ENCODE results near the gene SEC16A. TPM values are rescaled to one million over a fixed set of nuclear protein-coding genes. Genes with fewer than 3 reads are reported as not detected.

SEC16A gene
- total RNA-seq, 2 donors from 2014 or later, result 42.2 to 47.9 TPM

- intact Hi-C loops (cut with DNase I), result no loop called here
- DNase-seq (ENCODE audit: low spot score), result no peak
Observed at GRCh38 chr9:136505406-136506403, 22.9 kb upstream of the SEC16A start.

- intact Hi-C loops (cut with DNase I), result no loop called here
Observed at GRCh38 chr9:136504512-136505348, 21.9 kb upstream of the SEC16A start.

GRCh38 chr9:136502940-136503550, 20.2 kb upstream of the SEC16A start:
- intact Hi-C loops (cut with DNase I), result loop anchor here in 1 of 2 donors (1.0 kb wide), 1 partner anchor 41 kb away; no protein-coding TSS in a partner anchor

More at GRCh38 chr9:136504512-136505348, 21.9 kb upstream of the SEC16A start:
- no peak for DNase-seq (ENCODE audit: low spot score)

GRCh38 chr9:136502196-136502595, 19.4 kb upstream of the SEC16A start:
- DNase-seq (ENCODE audit: low spot score), result no peak
- intact Hi-C loops (cut with DNase I), result loop anchor here in 1 of 2 donors (1.0 kb wide), 1 partner anchor 42 kb away; no protein-coding TSS in a partner anchor

More at GRCh38 chr9:136502940-136503550, 20.2 kb upstream of the SEC16A start:
- no peak for DNase-seq (ENCODE audit: low spot score)

- DNase-seq (ENCODE audit: low spot score), result no peak
- intact Hi-C loops (cut with DNase I), result loop anchor here in 1 of 2 donors (1.0 kb wide), 1 partner anchor 43 kb away; no protein-coding TSS in a partner anchor
Observed at GRCh38 chr9:136501686-136502085, 18.8 kb upstream of the SEC16A start.

- DNase-seq (ENCODE audit: low spot score), result no peak
- intact Hi-C loops (cut with DNase I), result no loop called here
Observed at GRCh38 chr9:136499935-136500910, 17.4 kb upstream of the SEC16A start.

GRCh38 chr9:136499071-136499934, 16.5 kb upstream of the SEC16A start:
- intact Hi-C loops (cut with DNase I), result no loop called here
- DNase-seq (ENCODE audit: low spot score), result no peak

- intact Hi-C loops (cut with DNase I), result no loop called here
- no peak for DNase-seq (ENCODE audit: low spot score)
Observed at GRCh38 chr9:136497916-136498695, 15.3 kb upstream of the SEC16A start.

- DNase-seq (ENCODE audit: low spot score), result no peak
- intact Hi-C loops (cut with DNase I), result no loop called here
Observed at GRCh38 chr9:136496801-136497620, 14.2 kb upstream of the SEC16A start.

- no peak for DNase-seq (ENCODE audit: low spot score)
- intact Hi-C loops (cut with DNase I), result no loop called here
Observed at GRCh38 chr9:136496181-136496580, 13.3 kb upstream of the SEC16A start.

GRCh38 chr9:136495238-136495800, 12.5 kb upstream of the SEC16A start:
- intact Hi-C loops (cut with DNase I), result no loop called here

GRCh38 chr9:136494531-136495215, 11.8 kb upstream of the SEC16A start:
- intact Hi-C loops (cut with DNase I), result no loop called here
- DNase-seq (ENCODE audit: low spot score), result no peak

More at GRCh38 chr9:136495238-136495800, 12.5 kb upstream of the SEC16A start:
- no peak for DNase-seq (ENCODE audit: low spot score)

GRCh38 chr9:136494012-136494411, 11.2 kb upstream of the SEC16A start:
- no peak for DNase-seq (ENCODE audit: low spot score)
- intact Hi-C loops (cut with DNase I), result no loop called here

- intact Hi-C loops (cut with DNase I), result no loop called here
- DNase-seq (ENCODE audit: low spot score), result no peak
Observed at GRCh38 chr9:136493567-136493971, 10.7 kb upstream of the SEC16A start.

All from posterior vena cava (tissue), 2 donors.